Gastroesophageal sphincter (tissue), 3 donors: ENCODE data around the gene DDX42.

Experiments used
- EP300 ChIP-seq: sonication (generic); formaldehyde crosslinking; IDR thresholded peaks from one replicate; pipeline ENCODE4 v1.6.1; 2017; ENCODE audit warnings: antibody characterized with exemption, mild to moderate bottlenecking
- POLR2A ChIP-seq, 2 donors: fragments of 450-650 bp; IDR thresholded peaks; one replicate each; pipeline ENCODE4 v1.6.1; 2017; ENCODE audit warnings: antibody characterized with exemption in 2 of 2, mild to moderate bottlenecking in 2 of 2, moderate library complexity in 1 of 2
- POLR2AphosphoS5 ChIP-seq: sonication (generic); formaldehyde crosslinking; IDR thresholded peaks from one replicate; pipeline ENCODE4 v1.6.1; 2017; ENCODE audit warnings: antibody characterized with exemption
- TF ChIP-seq, protein P1 (sequence below), 4 experiments: fragments of 200-600 bp in 2 of 4; fragments of 450-650 bp in 2 of 4; sonication (generic) in 1 of 4; IDR thresholded peaks; one replicate each; pipeline ENCODE4 v1.5.1; 2017 to 2019; ENCODE audit warnings: antibody characterized with exemption in 4 of 4, mild to moderate bottlenecking in 2 of 4, moderate library complexity in 2 of 4

GRCh38 chr17:63850401-63850800, 76.4 kb downstream of the DDX42 start:
- TF ChIP-seq, protein P1, sequence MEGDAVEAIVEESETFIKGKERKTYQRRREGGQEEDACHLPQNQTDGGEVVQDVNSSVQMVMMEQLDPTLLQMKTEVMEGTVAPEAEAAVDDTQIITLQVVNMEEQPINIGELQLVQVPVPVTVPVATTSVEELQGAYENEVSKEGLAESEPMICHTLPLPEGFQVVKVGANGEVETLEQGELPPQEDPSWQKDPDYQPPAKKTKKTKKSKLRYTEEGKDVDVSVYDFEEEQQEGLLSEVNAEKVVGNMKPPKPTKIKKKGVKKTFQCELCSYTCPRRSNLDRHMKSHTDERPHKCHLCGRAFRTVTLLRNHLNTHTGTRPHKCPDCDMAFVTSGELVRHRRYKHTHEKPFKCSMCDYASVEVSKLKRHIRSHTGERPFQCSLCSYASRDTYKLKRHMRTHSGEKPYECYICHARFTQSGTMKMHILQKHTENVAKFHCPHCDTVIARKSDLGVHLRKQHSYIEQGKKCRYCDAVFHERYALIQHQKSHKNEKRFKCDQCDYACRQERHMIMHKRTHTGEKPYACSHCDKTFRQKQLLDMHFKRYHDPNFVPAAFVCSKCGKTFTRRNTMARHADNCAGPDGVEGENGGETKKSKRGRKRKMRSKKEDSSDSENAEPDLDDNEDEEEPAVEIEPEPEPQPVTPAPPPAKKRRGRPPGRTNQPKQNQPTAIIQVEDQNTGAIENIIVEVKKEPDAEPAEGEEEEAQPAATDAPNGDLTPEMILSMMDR (IDR thresholded peaks at IDR 0.05): no peak
- TF ChIP-seq POLR2A (IDR thresholded peaks at IDR 0.05): no peak
- no peak for TF ChIP-seq POLR2AphosphoS5
- TF ChIP-seq EP300: no peak
